Liver (tissue), 9 donors: Measurements from ENCODE around the gene ERC2. TPM values are rescaled to one million over a fixed set of nuclear protein-coding genes. Genes with fewer than 3 reads are reported as not detected.

ENCODE experiments used
- DNase-seq: peaks from one replicate; pipeline ENCODE4 v3.0.0-alpha.2; 2017; ENCODE audit warnings: low spot score
- H3K27ac ChIP-seq, 2 donors: one replicate each; pipeline ENCODE4 v1.7.0; 2013; ENCODE audit warnings: inconsistent platforms in 2 of 2, low read length in 2 of 2, control low read depth in 1 of 2, low read depth in 1 of 2, mild to moderate bottlenecking in 1 of 2
- H3K27me3 ChIP-seq, 4 donors: one replicate each; pipeline versions ENCODE4 v1.6.1 to v1.7.0; 2013; ENCODE audit warnings: low read length in 3 of 4, inconsistent platforms in 1 of 4, mild to moderate bottlenecking in 1 of 4, moderate library complexity in 1 of 4; ENCODE audit not compliant: control insufficient read depth in 4 of 4, insufficient read depth in 4 of 4
- H3K36me3 ChIP-seq, 4 donors: one replicate each; pipeline versions ENCODE4 v1.6.1 to v1.7.0; 2013; ENCODE audit warnings: low read length in 3 of 4, mild to moderate bottlenecking in 3 of 4, low read depth in 1 of 4, moderate library complexity in 1 of 4; ENCODE audit not compliant: control insufficient read depth in 4 of 4, insufficient read depth in 3 of 4
- H3K4me1 ChIP-seq, 4 donors: one replicate each; pipeline versions ENCODE4 v1.6.1 to v1.7.0; 2013; ENCODE audit warnings: low read length in 3 of 4, mild to moderate bottlenecking in 3 of 4, moderate library complexity in 1 of 4; ENCODE audit not compliant: control insufficient read depth in 4 of 4, insufficient read depth in 4 of 4
- H3K4me3 ChIP-seq, 3 donors: one replicate each; pipeline versions ENCODE4 v1.6.1 to v1.7.0; 2013; ENCODE audit warnings: low read length in 3 of 3, control low read depth in 1 of 3, low read depth in 1 of 3, mild to moderate bottlenecking in 1 of 3
- H3K9ac ChIP-seq, 2 donors: one replicate each; pipeline ENCODE4 v1.7.0; 2013; ENCODE audit warnings: low read length in 2 of 2, mild to moderate bottlenecking in 2 of 2, moderate library complexity in 2 of 2, control low read depth in 1 of 2, low read depth in 1 of 2
- H3K9me3 ChIP-seq, 4 donors: one replicate each; pipeline versions ENCODE4 v1.6.1 to v1.7.0; 2013; ENCODE audit warnings: low read length in 3 of 4; ENCODE audit not compliant: control insufficient read depth in 4 of 4
- EGR1 ChIP-seq, 2 donors: IDR thresholded peaks; 2 replicates each; pipeline ENCODE4 v1.6.1; 2016 to 2018; ENCODE audit warnings: antibody characterized with exemption in 2 of 2, low read depth in 2 of 2
- FOXA1 ChIP-seq: IDR thresholded peaks from 2 replicates; pipeline ENCODE4 v1.6.1; 2016; ENCODE audit warnings: antibody characterized with exemption
- FOXA2 ChIP-seq: IDR thresholded peaks from 2 replicates; pipeline ENCODE4 v1.6.1; 2016; ENCODE audit warnings: antibody characterized with exemption
- GABPA ChIP-seq, 2 donors: IDR thresholded peaks in 1 of 2; conservative IDR thresholded peaks in 1 of 2; 2 replicates each; pipeline ENCODE4 v1.6.1; 2016; ENCODE audit warnings: antibody characterized with exemption in 2 of 2, mild to moderate bottlenecking in 1 of 2, moderate library complexity in 1 of 2
- HNF4G ChIP-seq: IDR thresholded peaks from 2 replicates; pipeline ENCODE4 v1.6.1; 2016; ENCODE audit warnings: antibody characterized with exemption
- JUND ChIP-seq, 2 donors: IDR thresholded peaks; 2 replicates each; pipeline ENCODE4 v1.6.1; 2016; ENCODE audit warnings: antibody characterized with exemption in 2 of 2
- NR2F2 ChIP-seq: IDR thresholded peaks from 2 replicates; pipeline ENCODE4 v1.6.1; 2016; ENCODE audit warnings: antibody characterized with exemption
- RAD21 ChIP-seq, 2 donors: IDR thresholded peaks; 2 replicates each; pipeline ENCODE4 v1.6.1; 2016; ENCODE audit warnings: antibody characterized with exemption in 2 of 2, mild to moderate bottlenecking in 2 of 2
- RXRA ChIP-seq, 2 donors: IDR thresholded peaks; 2 replicates each; pipeline ENCODE4 v1.6.1; 2017 to 2018; ENCODE audit warnings: antibody characterized with exemption in 2 of 2, mild to moderate bottlenecking in 1 of 2
- SP1 ChIP-seq: IDR thresholded peaks from 2 replicates; pipeline ENCODE4 v1.6.1; 2018; ENCODE audit warnings: antibody characterized with exemption, mild to moderate bottlenecking
- TAF1 ChIP-seq: conservative IDR thresholded peaks from 2 replicates; pipeline ENCODE4 v1.6.1; 2016; ENCODE audit warnings: antibody characterized with exemption, mild to moderate bottlenecking
- YY1 ChIP-seq: IDR thresholded peaks from 2 replicates; pipeline ENCODE4 v1.6.1; 2016; ENCODE audit warnings: antibody characterized with exemption, mild to moderate bottlenecking
- WGBS: extraction: QIAGEN DNeasy Blood & Tissue Kit; methylation state at CpG from one replicate; pipeline ENCODE4 v1.1.7; 2013; 5-methylcytosine and 5-hydroxymethylcytosine counted together
- polyA plus RNA-seq, 2 donors: library from polyadenylated mRNA; stranded (reverse) in 1 of 2; unstranded in 1 of 2; fragments of 200-250 nt in 1 of 2; fragments of >200 nt in 1 of 2; fragmentation: Nextera tagmentation in 1 of 2; extraction: Ambion mirVana in 1 of 2; gene quantifications; one replicate each; pipeline versions ENCODE4 v1.2.1 to v1.2.3, GENCODE V29; 2013 to 2015
- total RNA-seq, 2 donors: library from RNA; depleted of rRNA; stranded (reverse); fragments of >200 nt; gene quantifications; one replicate each; pipeline ENCODE4 v1.2.3, GENCODE V29; 2014
- TF ChIP-seq, protein P1 (sequence below): IDR thresholded peaks from 2 replicates; pipeline ENCODE4 v1.6.1; 2016; ENCODE audit warnings: antibody characterized with exemption
- TF ChIP-seq, protein P2 (sequence below): IDR thresholded peaks from 2 replicates; pipeline ENCODE4 v1.6.1; 2016; ENCODE audit warnings: antibody characterized with exemption, mild to moderate bottlenecking
- TF ChIP-seq, protein P3 (sequence below): IDR thresholded peaks from 2 replicates; pipeline ENCODE4 v1.6.1; 2016; ENCODE audit warnings: antibody characterized with exemption
- TF ChIP-seq, protein P4 (sequence below): IDR thresholded peaks from 2 replicates; pipeline ENCODE4 v1.6.1; 2016; ENCODE audit warnings: antibody characterized with exemption
- TF ChIP-seq, protein P5 (sequence below): fragments of 150-350 bp; IDR thresholded peaks from 2 replicates; pipeline ENCODE4 v1.5.1; 2017; ENCODE audit warnings: improper control_type of control experiment, low read depth, low read length; ENCODE audit not compliant: missing input control
- donor health status: healthy.
- donor health status: healthy.
- donor health status: healthy.
- donor health status: healthy.
- donor health status: healthy.

Gene ERC2
- total and polyA plus RNA-seq, 4 donors, result 0.14 to 0.25 TPM; not detected in 2

DNA sequence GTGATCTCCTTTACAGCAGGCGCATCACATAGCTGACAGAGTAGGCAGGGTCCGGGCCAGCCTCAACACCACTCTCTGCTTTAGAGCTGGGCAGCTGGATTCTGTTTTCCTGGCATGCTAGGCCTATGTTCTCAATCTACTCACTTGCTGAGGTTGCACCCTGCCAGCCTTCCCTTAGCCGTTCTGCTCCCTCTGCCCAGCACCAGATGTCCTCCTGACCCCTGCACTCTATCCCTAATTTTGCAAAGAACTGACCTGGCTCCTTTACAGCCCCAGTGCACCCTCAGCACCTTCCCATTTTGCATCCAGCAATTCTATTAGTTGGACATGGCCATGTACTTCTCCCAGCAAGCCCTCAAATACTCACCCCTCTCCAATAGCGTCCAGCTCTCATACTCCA is 609.5 kb downstream of the ERC2 start:
- no peaks in the 10 kb centered on the region for H3K9me3 ChIP-seq
- 86% methylated on average over 4 of the region's 4 CpGs for WGBS
- no peaks in the 10 kb centered on the region for H3K27me3 ChIP-seq
- DNase-seq, result no peak
- no peaks in the 10 kb centered on the region for H3K4me1 ChIP-seq
- TF ChIP-seq, protein P1, sequence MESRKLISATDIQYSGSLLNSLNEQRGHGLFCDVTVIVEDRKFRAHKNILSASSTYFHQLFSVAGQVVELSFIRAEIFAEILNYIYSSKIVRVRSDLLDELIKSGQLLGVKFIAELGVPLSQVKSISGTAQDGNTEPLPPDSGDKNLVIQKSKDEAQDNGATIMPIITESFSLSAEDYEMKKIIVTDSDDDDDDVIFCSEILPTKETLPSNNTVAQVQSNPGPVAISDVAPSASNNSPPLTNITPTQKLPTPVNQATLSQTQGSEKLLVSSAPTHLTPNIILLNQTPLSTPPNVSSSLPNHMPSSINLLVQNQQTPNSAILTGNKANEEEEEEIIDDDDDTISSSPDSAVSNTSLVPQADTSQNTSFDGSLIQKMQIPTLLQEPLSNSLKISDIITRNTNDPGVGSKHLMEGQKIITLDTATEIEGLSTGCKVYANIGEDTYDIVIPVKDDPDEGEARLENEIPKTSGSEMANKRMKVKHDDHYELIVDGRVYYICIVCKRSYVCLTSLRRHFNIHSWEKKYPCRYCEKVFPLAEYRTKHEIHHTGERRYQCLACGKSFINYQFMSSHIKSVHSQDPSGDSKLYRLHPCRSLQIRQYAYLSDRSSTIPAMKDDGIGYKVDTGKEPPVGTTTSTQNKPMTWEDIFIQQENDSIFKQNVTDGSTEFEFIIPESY, result no peak
- TF ChIP-seq FOXA2, result no peak
- TF ChIP-seq, protein P2, sequence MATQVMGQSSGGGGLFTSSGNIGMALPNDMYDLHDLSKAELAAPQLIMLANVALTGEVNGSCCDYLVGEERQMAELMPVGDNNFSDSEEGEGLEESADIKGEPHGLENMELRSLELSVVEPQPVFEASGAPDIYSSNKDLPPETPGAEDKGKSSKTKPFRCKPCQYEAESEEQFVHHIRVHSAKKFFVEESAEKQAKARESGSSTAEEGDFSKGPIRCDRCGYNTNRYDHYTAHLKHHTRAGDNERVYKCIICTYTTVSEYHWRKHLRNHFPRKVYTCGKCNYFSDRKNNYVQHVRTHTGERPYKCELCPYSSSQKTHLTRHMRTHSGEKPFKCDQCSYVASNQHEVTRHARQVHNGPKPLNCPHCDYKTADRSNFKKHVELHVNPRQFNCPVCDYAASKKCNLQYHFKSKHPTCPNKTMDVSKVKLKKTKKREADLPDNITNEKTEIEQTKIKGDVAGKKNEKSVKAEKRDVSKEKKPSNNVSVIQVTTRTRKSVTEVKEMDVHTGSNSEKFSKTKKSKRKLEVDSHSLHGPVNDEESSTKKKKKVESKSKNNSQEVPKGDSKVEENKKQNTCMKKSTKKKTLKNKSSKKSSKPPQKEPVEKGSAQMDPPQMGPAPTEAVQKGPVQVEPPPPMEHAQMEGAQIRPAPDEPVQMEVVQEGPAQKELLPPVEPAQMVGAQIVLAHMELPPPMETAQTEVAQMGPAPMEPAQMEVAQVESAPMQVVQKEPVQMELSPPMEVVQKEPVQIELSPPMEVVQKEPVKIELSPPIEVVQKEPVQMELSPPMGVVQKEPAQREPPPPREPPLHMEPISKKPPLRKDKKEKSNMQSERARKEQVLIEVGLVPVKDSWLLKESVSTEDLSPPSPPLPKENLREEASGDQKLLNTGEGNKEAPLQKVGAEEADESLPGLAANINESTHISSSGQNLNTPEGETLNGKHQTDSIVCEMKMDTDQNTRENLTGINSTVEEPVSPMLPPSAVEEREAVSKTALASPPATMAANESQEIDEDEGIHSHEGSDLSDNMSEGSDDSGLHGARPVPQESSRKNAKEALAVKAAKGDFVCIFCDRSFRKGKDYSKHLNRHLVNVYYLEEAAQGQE, result no peak
- TF ChIP-seq RXRA (IDR thresholded peaks at IDR 0.05), result no peak
- no peak for TF ChIP-seq EGR1 (IDR thresholded peaks at IDR 0.05; ENCODE audit: low read depth in 2 of 2)
- no peak for TF ChIP-seq GABPA (IDR thresholded peaks at IDR 0.05 in 1 of 2, conservative IDR thresholded peaks at IDR 0.05 in 1 of 2)
- TF ChIP-seq, protein P3, sequence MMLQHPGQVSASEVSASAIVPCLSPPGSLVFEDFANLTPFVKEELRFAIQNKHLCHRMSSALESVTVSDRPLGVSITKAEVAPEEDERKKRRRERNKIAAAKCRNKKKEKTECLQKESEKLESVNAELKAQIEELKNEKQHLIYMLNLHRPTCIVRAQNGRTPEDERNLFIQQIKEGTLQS, result no peak
- no peak for TF ChIP-seq RAD21 (IDR thresholded peaks at IDR 0.05)
- TF ChIP-seq, protein P4, sequence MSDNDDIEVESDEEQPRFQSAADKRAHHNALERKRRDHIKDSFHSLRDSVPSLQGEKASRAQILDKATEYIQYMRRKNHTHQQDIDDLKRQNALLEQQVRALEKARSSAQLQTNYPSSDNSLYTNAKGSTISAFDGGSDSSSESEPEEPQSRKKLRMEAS, result no peak
- no peak for TF ChIP-seq YY1
- H3K27ac ChIP-seq, result no peak overlapping the region
- H3K36me3 ChIP-seq, result no peaks in the 10 kb centered on the region
- H3K4me3 ChIP-seq, result no peak overlapping the region
- H3K9ac ChIP-seq, result no peak overlapping the region

DNA sequence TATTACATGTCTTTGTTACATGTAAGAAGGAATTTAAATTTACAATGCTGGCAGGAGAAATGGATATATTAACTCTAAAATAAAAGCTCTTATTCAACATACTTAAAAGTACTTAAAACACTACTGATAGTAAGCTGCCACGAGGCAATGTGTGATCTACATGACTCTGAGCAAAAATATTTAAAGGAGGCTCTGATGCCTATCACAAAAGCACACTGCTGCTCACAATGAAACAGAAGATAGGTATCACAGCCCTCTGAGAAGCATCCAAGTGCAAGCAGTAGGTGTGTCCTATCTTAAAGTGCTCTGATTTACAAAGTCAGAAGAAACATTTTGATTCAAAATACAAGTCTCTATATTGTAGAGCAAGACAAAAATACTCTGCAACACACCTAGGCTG is 610.0 kb downstream of the ERC2 start:
- no peak overlapping the region for H3K9ac ChIP-seq
- TF ChIP-seq SP1 (no peak), HNF4G (no peak), FOXA1 (no peak), RAD21 (IDR thresholded peaks at IDR 0.05) (no peak), JUND (IDR thresholded peaks at IDR 0.05) (no peak), FOXA2 (no peak), TAF1 (no peak), EGR1 (IDR thresholded peaks at IDR 0.05; ENCODE audit: low read depth in 2 of 2) (no peak), GABPA (IDR thresholded peaks at IDR 0.05 in 1 of 2, conservative IDR thresholded peaks at IDR 0.05 in 1 of 2) (no peak), YY1 (no peak), NR2F2 (no peak)
- TF ChIP-seq, protein P4, result no peak
- TF ChIP-seq, protein P3, result no peak
- TF ChIP-seq, protein P1, result no peak
- TF ChIP-seq, protein P2, result no peak
- TF ChIP-seq, protein P5, sequence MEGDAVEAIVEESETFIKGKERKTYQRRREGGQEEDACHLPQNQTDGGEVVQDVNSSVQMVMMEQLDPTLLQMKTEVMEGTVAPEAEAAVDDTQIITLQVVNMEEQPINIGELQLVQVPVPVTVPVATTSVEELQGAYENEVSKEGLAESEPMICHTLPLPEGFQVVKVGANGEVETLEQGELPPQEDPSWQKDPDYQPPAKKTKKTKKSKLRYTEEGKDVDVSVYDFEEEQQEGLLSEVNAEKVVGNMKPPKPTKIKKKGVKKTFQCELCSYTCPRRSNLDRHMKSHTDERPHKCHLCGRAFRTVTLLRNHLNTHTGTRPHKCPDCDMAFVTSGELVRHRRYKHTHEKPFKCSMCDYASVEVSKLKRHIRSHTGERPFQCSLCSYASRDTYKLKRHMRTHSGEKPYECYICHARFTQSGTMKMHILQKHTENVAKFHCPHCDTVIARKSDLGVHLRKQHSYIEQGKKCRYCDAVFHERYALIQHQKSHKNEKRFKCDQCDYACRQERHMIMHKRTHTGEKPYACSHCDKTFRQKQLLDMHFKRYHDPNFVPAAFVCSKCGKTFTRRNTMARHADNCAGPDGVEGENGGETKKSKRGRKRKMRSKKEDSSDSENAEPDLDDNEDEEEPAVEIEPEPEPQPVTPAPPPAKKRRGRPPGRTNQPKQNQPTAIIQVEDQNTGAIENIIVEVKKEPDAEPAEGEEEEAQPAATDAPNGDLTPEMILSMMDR, result no peak
- 43% methylated on average over 1 of the region's 1 CpG for WGBS

More for the DNA sequence above, 610.0 kb downstream of the ERC2 start:
- Histone ChIP-seq H3K4me3 (no peak overlapping the region), H3K4me1 (no peaks in the 10 kb centered on the region), H3K27ac (no peak overlapping the region), H3K27me3 (no peaks in the 10 kb centered on the region), H3K9me3 (no peaks in the 10 kb centered on the region), H3K36me3 (no peaks in the 10 kb centered on the region)
- DNase-seq, result no peak
